ENCODE measurements around the gene ZNF775.

The ZNF775 gene

GRCh38 chr7:150340875-150341262 is 38.3 kb upstream of the ZNF775 start:
- no peak for TF ChIP-seq CTCF (IDR thresholded peaks at IDR 0.05)

- no peak for TF ChIP-seq CTCF (IDR thresholded peaks at IDR 0.05)
Measured at GRCh38 chr7:150341263-150342120, 37.6 kb upstream of the ZNF775 start, which contains the start of gene RARRES2. TSS of gene RARRES2 (minus strand) at chr7:150341629. CDS start at chr7:150340609, 1,020 bp downstream.

- no peak for TF ChIP-seq CTCF (IDR thresholded peaks at IDR 0.05)
Measured at GRCh38 chr7:150342121-150342408, 37.1 kb upstream of the ZNF775 start.

GRCh38 chr7:150343225-150343624 is 35.9 kb upstream of the ZNF775 start:
- no peak for TF ChIP-seq CTCF (IDR thresholded peaks at IDR 0.05)

GRCh38 chr7:150344299-150344698 is 34.8 kb upstream of the ZNF775 start:
- TF ChIP-seq CTCF (IDR thresholded peaks at IDR 0.05) = no peak

GRCh38 chr7:150345012-150345411 is 34.1 kb upstream of the ZNF775 start:
- TF ChIP-seq CTCF (IDR thresholded peaks at IDR 0.05) = no peak

- no peak for TF ChIP-seq CTCF (IDR thresholded peaks at IDR 0.05)
Measured at GRCh38 chr7:150346922-150347321, 32.2 kb upstream of the ZNF775 start.
